HG02798 (cell line): ENCODE measurements around the gene KTN1.

ENCODE experiments used
- ATAC-seq: cut with Tn5 transposase; IDR thresholded peaks from one replicate; pipeline ENCODE4 v1.9.1; 2021; ENCODE audit warnings: mild to moderate bottlenecking; ENCODE audit not compliant: unreplicated experiment, poor library complexity

KTN1 gene

GRCh38 chr14:55579724-55580469 is at the start of gene KTN1:
KTN1 (plus strand) TSS chr14:55580207; CDS start chr14:55612049, 31,842 bp downstream.
- peak; percentile 88 for ATAC-seq

- no peak for ATAC-seq
Measured at GRCh38 chr14:55530464-55530863, 49.5 kb upstream of the KTN1 start.

- ATAC-seq = no peak
Measured at GRCh38 chr14:55532645-55533344, 47.2 kb upstream of the KTN1 start.

- ATAC-seq = no peak
Measured at GRCh38 chr14:55533960-55534359, 46.0 kb upstream of the KTN1 start.

GRCh38 chr14:55535516-55536203 is 44.3 kb upstream of the KTN1 start:
- no peak for ATAC-seq

- ATAC-seq = no peak
Measured at GRCh38 chr14:55536204-55536708, 43.8 kb upstream of the KTN1 start.

GRCh38 chr14:55537782-55538181 is 42.2 kb upstream of the KTN1 start:
- no peak for ATAC-seq

- no peak for ATAC-seq
Measured at GRCh38 chr14:55539975-55540374, 40.0 kb upstream of the KTN1 start.

- no peak for ATAC-seq
Measured at GRCh38 chr14:55540847-55541773, 38.9 kb upstream of the KTN1 start.

GRCh38 chr14:55545779-55546178 is 34.2 kb upstream of the KTN1 start:
- no peak for ATAC-seq

- ATAC-seq = peak; percentile 77
Measured at GRCh38 chr14:55546212-55546874, 33.7 kb upstream of the KTN1 start.

- no peak for ATAC-seq
Measured at GRCh38 chr14:55547650-55548315, 32.2 kb upstream of the KTN1 start.

- ATAC-seq = no peak
Measured at GRCh38 chr14:55553791-55554190, 26.2 kb upstream of the KTN1 start.

GRCh38 chr14:55556929-55557623 is 22.9 kb upstream of the KTN1 start:
- no peak for ATAC-seq

- no peak for ATAC-seq
Measured at GRCh38 chr14:55562135-55562534, 17.9 kb upstream of the KTN1 start.

GRCh38 chr14:55568618-55569017 is 11.4 kb upstream of the KTN1 start:
- ATAC-seq = no peak

GRCh38 chr14:55571125-55571889 is 8.7 kb upstream of the KTN1 start:
- peak; percentile 74 for ATAC-seq

- ATAC-seq = no peak
Measured at GRCh38 chr14:55572578-55572977, 7.4 kb upstream of the KTN1 start.
